Measurements from ENCODE around the gene BCL7C. TPM values are rescaled to one million over a fixed set of nuclear protein-coding genes. Genes with fewer than 3 reads are reported as not detected.

Gene BCL7C
- polyA plus RNA-seq, 2 of the 4 experiments (the other 2 are of a cell fraction) = 10.8 to 12.9 TPM

GRCh38 chr16:30918614-30919013, 24.7 kb upstream of the BCL7C start:
- ATAC-seq = no peak

GRCh38 chr16:30914830-30915229, 21.0 kb upstream of the BCL7C start:
- POLR2A ChIA-PET = no interaction called here
- TF ChIP-seq KDM5A (IDR thresholded peaks at IDR 0.05) = no peak
- TF ChIP-seq TP53 (CRISPR knock-in tag; IDR thresholded peaks at IDR 0.05) = no peak
- no peak for TF ChIP-seq RAD21 (conservative IDR thresholded peaks at IDR 0.05 in 1 of 2, IDR thresholded peaks at IDR 0.05 in 1 of 2)
- no peak for TF ChIP-seq JUNB (IDR thresholded peaks at IDR 0.05)
- TF ChIP-seq USF2 (IDR thresholded peaks at IDR 0.05) = no peak
- no peak for TF ChIP-seq EP300 (IDR thresholded peaks at IDR 0.05)
- TF ChIP-seq CBX2 (IDR thresholded peaks at IDR 0.05; ENCODE audit: borderline replicate concordance, low read depth) = no peak
- TF ChIP-seq EHF (CRISPR knock-in tag; IDR thresholded peaks at IDR 0.05) = no peak
- no peak for TF ChIP-seq RFX5 (IDR thresholded peaks at IDR 0.05)
- TF ChIP-seq JUN (IDR thresholded peaks at IDR 0.05) = no peak
- TF ChIP-seq CHD4 (IDR thresholded peaks at IDR 0.05; ENCODE audit: borderline replicate concordance) = no peak
- TF ChIP-seq HOXA7 (CRISPR knock-in tag; IDR thresholded peaks at IDR 0.05) = no peak
- TF ChIP-seq PHF8 (IDR thresholded peaks at IDR 0.05; ENCODE audit: borderline replicate concordance, low read depth) = no peak
- no peak for TF ChIP-seq RNF2 (IDR thresholded peaks at IDR 0.05; ENCODE audit: borderline replicate concordance, low read depth)
- TF ChIP-seq EHMT2 (IDR thresholded peaks at IDR 0.05; ENCODE audit: low read depth) = no peak
- TF ChIP-seq RCOR1 (IDR thresholded peaks at IDR 0.05; ENCODE audit: low read depth, low read length) = no peak
- no peak for DNase-seq (ENCODE audit: low read depth in 1 of 2, low spot score in 1 of 2)
- Histone ChIP-seq H3K4me2 (no peak overlapping the region), H3K4me1 (no peaks in the 10 kb centered on the region), H3K27ac (no peak overlapping the region), H3K4me3 (no peak overlapping the region), H3K9me3 (no peaks in the 10 kb centered on the region)
- FAIRE-seq = no peak
- 86% methylated on average over 2 of the region's 3 CpGs for WGBS (ENCODE audit: missing lambda C conversion rate)
- CTCF ChIA-PET = interaction anchor here (1.3 to 3.2 kb wide), 3 partner anchors 12 to 27 kb away, joined by 4 to 22 read pairs (median 5); no protein-coding TSS in a partner anchor
- peak; percentile 27 to 51; a peak in 3 of 6 replicates for ATAC-seq

More at GRCh38 chr16:30918614-30919013, 24.7 kb upstream of the BCL7C start:
- Histone ChIP-seq H3K4me1 (no peaks in the 10 kb centered on the region), H3K9me3 (no peaks in the 10 kb centered on the region), H3K4me3 (no peak overlapping the region), H3K27ac (no peak overlapping the region), H3K4me2 (no peak overlapping the region)
- WGBS (ENCODE audit: missing lambda C conversion rate) = 85% methylated on average over 1 of the region's 1 CpG
- no peak for TF ChIP-seq HOXB5 (CRISPR knock-in tag; IDR thresholded peaks at IDR 0.05)
- TF ChIP-seq NPAS2 (CRISPR knock-in tag; IDR thresholded peaks at IDR 0.05; ENCODE audit: borderline replicate concordance) = no peak
- TF ChIP-seq ZC3H11A (IDR thresholded peaks at IDR 0.05) = no peak
- no peak for TF ChIP-seq CHD4 (IDR thresholded peaks at IDR 0.05; ENCODE audit: borderline replicate concordance)
- no peak for TF ChIP-seq RCOR1 (IDR thresholded peaks at IDR 0.05; ENCODE audit: low read depth, low read length)
- no peak for TF ChIP-seq BCL3 (IDR thresholded peaks at IDR 0.05)
- POLR2A ChIA-PET = no interaction called here
- FAIRE-seq (no peak), DNase-seq (ENCODE audit: low read depth in 1 of 2, low spot score in 1 of 2) (no peak)
- CTCF ChIA-PET = interaction anchor here (1.1 to 2.5 kb wide), 4 partner anchors 16 to 74 kb away, joined by 3 to 9 read pairs (median 4); no protein-coding TSS in a partner anchor

- no peaks in the 10 kb centered on the region for H3K4me1 ChIP-seq
- 81% methylated on average over 6 of the region's 6 CpGs for WGBS (ENCODE audit: missing lambda C conversion rate)
- ChIA-PET CTCF (interaction anchor here (0.8 to 3.2 kb wide), 7 partner anchors 8 to 75 kb away, joined by 3 to 22 read pairs (median 4); no protein-coding TSS in a partner anchor), POLR2A (no interaction called here)
- H3K9me3 ChIP-seq = no peaks in the 10 kb centered on the region
- no peak overlapping the region for H3K4me3 ChIP-seq
- no peak overlapping the region for H3K27ac ChIP-seq
- DNase-seq (ENCODE audit: low read depth in 1 of 2, low spot score in 1 of 2) (no peak), FAIRE-seq (no peak), ATAC-seq (peak in 1 of 2 experiments; percentile 14; a peak in 1 of 6 replicates)
- no peak overlapping the region for H3K4me2 ChIP-seq
- TF ChIP-seq NPAS2 (CRISPR knock-in tag; IDR thresholded peaks at IDR 0.05; ENCODE audit: borderline replicate concordance) (no peak), POLR2AphosphoS2 (conservative IDR thresholded peaks at IDR 0.05; ENCODE audit: low read length) (no peak), HOXB5 (CRISPR knock-in tag; IDR thresholded peaks at IDR 0.05) (no peak), RAD21 (conservative IDR thresholded peaks at IDR 0.05 in 1 of 2, IDR thresholded peaks at IDR 0.05 in 1 of 2) (no peak), HES2 (IDR thresholded peaks at IDR 0.05) (no peak)
Observed at GRCh38 chr16:30912794-30913412, 19.0 kb upstream of the BCL7C start.

All from A549 (cell line).